WTC11 (cell line): ENCODE data around the gene FAM114A1.

Experiments used
- ETV6 ChIP-seq: sonication (generic); formaldehyde crosslinking; IDR thresholded peaks from 2 replicates; pipeline ENCODE4 v1.8.1; 2022; ENCODE audit warnings: mild to moderate bottlenecking, missing genetic modification reagents
- FOXK1 ChIP-seq: sonication (generic); formaldehyde crosslinking; IDR thresholded peaks from 2 replicates; pipeline ENCODE4 v1.8.0; 2022; ENCODE audit warnings: mild to moderate bottlenecking, moderate library complexity, missing genetic modification reagents
- FOXP1 ChIP-seq: sonication (generic); formaldehyde crosslinking; IDR thresholded peaks from 2 replicates; pipeline ENCODE4 v1.8.0; 2022; ENCODE audit warnings: missing genetic modification reagents, mild to moderate bottlenecking, moderate library complexity, borderline replicate concordance
- IRF2 ChIP-seq: sonication (generic); formaldehyde crosslinking; IDR thresholded peaks from 2 replicates; pipeline ENCODE4 v1.8.0; 2022; ENCODE audit warnings: low read depth, missing genetic modification reagents, borderline replicate concordance
- NFYB ChIP-seq: sonication (generic); formaldehyde crosslinking; conservative IDR thresholded peaks from 2 replicates; pipeline ENCODE4 v1.8.0; 2022; ENCODE audit warnings: low read depth, missing genetic modification reagents
- TF ChIP-seq, protein P1 (sequence below): fragments of 200-600 bp; IDR thresholded peaks from 2 replicates; pipeline ENCODE4 v1.8.0; 2022; ENCODE audit warnings: antibody characterized with exemption
- TF ChIP-seq, protein P2 (sequence below): sonication (generic); formaldehyde crosslinking; IDR thresholded peaks from 2 replicates; pipeline ENCODE4 v1.8.0; 2022; ENCODE audit warnings: mild to moderate bottlenecking, missing genetic modification reagents
- TF ChIP-seq, protein P3 (sequence below): fragments of 250-450 bp; sonication (Bioruptor Pico); IDR thresholded peaks from 2 replicates; pipeline ENCODE4 v1.9.0; 2021; ENCODE audit warnings: moderate library complexity, mild to moderate bottlenecking, inconsistent platforms, borderline replicate concordance
- TF ChIP-seq, protein P4 (sequence below): sonication (generic); formaldehyde crosslinking; IDR thresholded peaks from 2 replicates; pipeline ENCODE4 v1.8.0; 2022; ENCODE audit warnings: missing genetic modification reagents
- TF ChIP-seq, protein P5 (sequence below): fragments of 250-450 bp; sonication (Bioruptor Pico); IDR thresholded peaks from 2 replicates; pipeline ENCODE4 v2.1.2; 2022; ENCODE audit warnings: mild to moderate bottlenecking, moderate library complexity

DNA sequence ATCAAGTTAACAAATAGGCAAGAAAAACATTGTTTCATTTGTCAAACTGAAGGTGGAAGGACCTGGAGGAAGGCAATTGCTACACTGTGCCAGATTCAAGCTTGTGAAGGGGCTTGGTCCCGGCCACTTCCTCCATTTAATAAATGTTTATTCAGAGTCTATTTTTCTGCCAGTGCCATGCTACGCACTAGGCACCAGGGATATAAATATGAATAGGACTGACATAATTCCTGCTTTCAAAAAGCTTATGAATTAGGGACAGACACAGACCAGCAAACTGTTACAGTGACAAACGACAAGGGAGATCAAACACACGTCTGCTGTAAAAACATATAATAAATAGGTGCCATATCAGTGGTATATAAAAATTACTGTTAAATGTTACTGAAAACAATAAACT lies 11.6 kb upstream of the FAM114A1 start:
- TF ChIP-seq FOXK1 (no peak), FOXP1 (CRISPR knock-in tag) (no peak), NFYB (CRISPR knock-in tag) (no peak), ETV6 (CRISPR knock-in tag) (no peak), IRF2 (CRISPR knock-in tag) (no peak)
- TF ChIP-seq, protein P1, sequence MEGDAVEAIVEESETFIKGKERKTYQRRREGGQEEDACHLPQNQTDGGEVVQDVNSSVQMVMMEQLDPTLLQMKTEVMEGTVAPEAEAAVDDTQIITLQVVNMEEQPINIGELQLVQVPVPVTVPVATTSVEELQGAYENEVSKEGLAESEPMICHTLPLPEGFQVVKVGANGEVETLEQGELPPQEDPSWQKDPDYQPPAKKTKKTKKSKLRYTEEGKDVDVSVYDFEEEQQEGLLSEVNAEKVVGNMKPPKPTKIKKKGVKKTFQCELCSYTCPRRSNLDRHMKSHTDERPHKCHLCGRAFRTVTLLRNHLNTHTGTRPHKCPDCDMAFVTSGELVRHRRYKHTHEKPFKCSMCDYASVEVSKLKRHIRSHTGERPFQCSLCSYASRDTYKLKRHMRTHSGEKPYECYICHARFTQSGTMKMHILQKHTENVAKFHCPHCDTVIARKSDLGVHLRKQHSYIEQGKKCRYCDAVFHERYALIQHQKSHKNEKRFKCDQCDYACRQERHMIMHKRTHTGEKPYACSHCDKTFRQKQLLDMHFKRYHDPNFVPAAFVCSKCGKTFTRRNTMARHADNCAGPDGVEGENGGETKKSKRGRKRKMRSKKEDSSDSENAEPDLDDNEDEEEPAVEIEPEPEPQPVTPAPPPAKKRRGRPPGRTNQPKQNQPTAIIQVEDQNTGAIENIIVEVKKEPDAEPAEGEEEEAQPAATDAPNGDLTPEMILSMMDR: no peak
- TF ChIP-seq, protein P2, sequence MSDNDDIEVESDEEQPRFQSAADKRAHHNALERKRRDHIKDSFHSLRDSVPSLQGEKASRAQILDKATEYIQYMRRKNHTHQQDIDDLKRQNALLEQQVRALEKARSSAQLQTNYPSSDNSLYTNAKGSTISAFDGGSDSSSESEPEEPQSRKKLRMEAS: no peak
- TF ChIP-seq, protein P3, sequence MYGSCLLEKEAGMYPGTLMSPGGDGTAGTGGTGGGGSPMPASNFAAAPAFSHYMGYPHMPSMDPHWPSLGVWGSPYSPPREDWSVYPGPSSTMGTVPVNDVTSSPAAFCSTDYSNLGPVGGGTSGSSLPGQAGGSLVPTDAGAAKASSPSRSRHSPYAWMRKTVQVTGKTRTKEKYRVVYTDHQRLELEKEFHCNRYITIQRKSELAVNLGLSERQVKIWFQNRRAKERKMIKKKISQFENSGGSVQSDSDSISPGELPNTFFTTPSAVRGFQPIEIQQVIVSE (CRISPR knock-in tag): no peak
- TF ChIP-seq, protein P4, sequence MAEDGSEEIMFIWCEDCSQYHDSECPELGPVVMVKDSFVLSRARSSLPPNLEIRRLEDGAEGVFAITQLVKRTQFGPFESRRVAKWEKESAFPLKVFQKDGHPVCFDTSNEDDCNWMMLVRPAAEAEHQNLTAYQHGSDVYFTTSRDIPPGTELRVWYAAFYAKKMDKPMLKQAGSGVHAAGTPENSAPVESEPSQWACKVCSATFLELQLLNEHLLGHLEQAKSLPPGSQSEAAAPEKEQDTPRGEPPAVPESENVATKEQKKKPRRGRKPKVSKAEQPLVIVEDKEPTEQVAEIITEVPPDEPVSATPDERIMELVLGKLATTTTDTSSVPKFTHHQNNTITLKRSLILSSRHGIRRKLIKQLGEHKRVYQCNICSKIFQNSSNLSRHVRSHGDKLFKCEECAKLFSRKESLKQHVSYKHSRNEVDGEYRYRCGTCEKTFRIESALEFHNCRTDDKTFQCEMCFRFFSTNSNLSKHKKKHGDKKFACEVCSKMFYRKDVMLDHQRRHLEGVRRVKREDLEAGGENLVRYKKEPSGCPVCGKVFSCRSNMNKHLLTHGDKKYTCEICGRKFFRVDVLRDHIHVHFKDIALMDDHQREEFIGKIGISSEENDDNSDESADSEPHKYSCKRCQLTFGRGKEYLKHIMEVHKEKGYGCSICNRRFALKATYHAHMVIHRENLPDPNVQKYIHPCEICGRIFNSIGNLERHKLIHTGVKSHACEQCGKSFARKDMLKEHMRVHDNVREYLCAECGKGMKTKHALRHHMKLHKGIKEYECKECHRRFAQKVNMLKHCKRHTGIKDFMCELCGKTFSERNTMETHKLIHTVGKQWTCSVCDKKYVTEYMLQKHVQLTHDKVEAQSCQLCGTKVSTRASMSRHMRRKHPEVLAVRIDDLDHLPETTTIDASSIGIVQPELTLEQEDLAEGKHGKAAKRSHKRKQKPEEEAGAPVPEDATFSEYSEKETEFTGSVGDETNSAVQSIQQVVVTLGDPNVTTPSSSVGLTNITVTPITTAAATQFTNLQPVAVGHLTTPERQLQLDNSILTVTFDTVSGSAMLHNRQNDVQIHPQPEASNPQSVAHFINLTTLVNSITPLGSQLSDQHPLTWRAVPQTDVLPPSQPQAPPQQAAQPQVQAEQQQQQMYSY (CRISPR knock-in tag): no peak
- TF ChIP-seq, protein P5, sequence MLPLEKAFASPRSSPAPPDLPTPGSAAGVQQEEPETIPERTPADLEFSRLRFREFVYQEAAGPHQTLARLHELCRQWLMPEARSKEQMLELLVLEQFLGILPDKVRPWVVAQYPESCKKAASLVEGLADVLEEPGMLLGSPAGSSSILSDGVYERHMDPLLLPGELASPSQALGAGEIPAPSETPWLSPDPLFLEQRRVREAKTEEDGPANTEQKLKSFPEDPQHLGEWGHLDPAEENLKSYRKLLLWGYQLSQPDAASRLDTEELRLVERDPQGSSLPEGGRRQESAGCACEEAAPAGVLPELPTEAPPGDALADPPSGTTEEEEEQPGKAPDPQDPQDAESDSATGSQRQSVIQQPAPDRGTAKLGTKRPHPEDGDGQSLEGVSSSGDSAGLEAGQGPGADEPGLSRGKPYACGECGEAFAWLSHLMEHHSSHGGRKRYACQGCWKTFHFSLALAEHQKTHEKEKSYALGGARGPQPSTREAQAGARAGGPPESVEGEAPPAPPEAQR (CRISPR knock-in tag): no peak
